Stimulated activated CD8-positive, alpha-beta memory T cell treated with anti-CD3 and anti-CD28 coated beads, Interleukin-15, amount 100 ng/mL, for 1 hour (primary cell): ENCODE measurements around the gene SEBOX.
"Not testable (repeated sequence)": the region's sequence is repeated elsewhere in the genome, so short reads cannot be mapped to it uniquely, and the experiment has no call there.

Experiments used
- DNase-seq: peaks from one replicate; pipeline ENCODE4 v3.0.0-alpha.2; 2020; ENCODE audit warnings: low read depth

Gene SEBOX

DNA sequence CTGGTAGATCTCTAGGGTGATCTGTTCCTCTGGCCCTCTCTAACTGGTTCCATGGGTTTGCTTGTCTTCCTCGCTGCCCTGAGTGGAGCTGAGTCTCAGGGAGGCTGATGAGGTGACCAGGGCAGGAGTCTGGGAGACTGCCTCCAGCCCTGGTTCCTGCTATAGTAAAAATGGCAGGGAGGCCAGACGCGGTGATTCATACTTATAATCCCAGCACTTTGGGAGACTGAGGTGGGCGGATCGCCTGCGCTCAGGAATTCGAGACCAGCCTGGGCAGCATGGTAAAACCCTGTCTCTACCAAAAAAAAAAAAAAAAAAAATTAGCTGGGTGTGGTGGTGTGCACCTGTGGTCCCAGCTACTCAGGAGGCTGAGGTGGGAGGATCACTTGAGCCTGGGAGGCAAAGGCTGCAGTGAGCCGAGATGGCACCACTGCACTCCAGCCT lies 26.2 kb downstream of the SEBOX start:
- DNase-seq = not testable (repeated sequence)

DNA sequence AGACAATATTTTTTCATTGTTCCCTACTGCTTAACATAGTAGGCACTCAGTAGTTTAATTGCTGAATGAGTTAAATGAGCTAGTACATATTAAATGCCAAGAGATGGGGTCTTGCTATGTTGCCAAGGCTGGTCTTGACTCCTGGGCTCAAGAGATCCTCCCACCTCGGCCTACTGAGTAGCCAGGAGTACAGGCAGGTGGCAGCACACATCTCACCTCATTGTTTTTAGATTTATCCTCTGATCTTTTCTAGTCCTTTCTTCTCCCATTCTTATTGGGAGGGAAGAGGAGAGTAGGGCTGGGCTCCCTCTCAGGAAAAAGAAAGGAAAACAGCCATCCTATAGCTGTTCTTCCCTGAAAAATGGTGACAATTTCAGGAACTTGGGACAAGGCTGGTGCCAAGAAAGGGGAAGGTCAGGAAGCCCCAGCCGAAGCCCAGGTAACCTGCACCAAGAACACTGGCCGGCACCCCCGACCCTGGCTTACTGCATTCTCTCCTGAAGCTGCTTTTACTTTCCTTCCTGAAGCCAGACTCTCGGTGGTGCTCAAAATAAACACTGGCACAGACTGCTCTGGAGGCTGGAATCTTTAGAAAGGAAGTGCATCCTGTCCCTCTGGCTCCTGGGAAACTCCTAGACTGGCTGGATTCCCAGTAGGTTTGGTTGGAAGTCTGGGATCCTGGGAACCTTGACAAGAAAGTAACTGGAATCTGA lies 26.8 kb downstream of the SEBOX start:
- DNase-seq = no peak

DNA sequence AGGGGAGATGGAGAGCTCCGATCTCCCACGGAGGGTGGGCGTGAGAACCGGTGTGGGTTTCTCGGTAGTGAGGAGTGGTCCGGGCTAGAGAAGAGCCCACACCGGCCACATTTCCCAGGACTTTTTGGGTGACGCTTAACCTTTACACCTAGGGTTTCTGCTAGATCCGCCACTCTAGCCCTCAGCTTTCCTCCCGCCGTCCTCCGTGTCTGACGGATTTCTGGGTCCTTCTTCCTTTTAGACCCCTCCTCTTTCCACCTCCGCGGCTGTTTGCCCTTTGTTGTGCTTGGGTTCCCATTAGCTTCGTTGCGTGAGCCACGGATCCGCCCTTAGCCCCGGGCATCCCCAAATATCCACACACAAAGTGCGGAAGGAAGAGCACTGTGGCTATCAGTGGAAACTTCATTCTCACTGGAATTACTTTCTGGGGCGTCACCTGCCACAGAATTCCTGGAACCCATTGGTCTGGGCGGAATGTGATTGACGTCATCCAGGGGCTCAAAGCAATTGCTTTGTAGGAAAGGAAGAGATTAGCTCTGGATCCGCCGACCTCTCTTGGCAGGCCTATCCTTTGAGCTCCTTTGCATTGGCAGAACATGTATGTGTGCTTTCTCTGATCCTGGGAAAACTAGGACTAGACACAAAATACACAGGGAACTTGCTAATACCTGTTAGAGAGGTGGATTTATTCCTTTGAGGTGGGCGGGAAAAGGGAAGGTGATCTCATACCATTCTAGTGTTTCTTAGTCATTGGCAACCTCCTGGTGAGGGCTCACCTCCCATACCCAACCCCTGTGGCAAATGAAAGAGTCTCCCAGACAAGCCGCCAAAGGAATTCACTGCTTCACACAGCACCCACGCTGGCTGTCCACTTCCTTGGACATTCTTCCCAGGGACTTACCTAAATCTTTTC lies 28.8 kb downstream of the SEBOX start:
- DNase-seq = no peak

DNA sequence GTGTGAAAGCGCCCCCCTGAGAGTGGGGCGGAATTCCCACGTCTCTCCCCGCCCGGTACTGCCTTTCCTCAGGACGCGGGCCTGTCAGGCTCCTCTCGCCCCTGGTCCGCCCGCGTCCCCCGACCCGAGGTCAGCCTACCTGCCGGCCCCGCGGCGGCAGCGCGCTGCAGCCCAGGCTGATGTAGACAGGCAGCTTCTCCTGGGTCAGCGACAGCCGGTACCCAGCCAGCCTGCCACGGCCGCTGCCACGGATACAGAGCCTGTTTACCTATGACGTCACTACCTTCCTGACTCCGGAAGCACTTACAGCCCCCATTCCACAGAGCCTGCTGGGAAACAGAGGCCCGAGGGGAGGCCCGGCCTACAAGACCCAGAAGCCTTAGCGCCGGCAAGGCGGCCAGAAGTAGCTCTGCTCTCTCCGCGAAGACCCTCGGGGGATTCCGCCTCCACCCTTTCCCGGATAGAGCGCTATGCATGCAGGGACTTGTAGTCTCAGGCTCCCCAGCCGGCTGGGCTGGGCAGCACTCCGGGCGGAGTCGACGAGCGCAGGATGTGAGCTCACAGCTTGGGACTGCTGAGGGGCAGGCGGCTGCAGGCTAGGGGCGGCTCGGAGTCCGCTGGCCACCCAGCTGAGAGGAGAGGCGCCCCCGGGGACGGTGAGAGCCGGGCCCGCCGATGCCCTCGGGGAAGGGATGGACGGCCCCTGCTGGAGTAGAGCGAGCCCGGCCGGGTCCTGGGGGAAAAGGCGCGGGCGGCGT lies 29.6 kb downstream of the SEBOX start, which contains the start of the genes IFT20 and TNFAIP1:
Gene IFT20, minus strand, starts transcription at position 272 of the 758 bp plus-strand sequence. CDS start 3,487 bp downstream, outside the sequence.
Gene TNFAIP1, plus strand, starts transcription at position 561 of the 758 bp plus-strand sequence. CDS start 3,761 bp downstream, outside the sequence.
- DNase-seq = peak; percentile 95

DNA sequence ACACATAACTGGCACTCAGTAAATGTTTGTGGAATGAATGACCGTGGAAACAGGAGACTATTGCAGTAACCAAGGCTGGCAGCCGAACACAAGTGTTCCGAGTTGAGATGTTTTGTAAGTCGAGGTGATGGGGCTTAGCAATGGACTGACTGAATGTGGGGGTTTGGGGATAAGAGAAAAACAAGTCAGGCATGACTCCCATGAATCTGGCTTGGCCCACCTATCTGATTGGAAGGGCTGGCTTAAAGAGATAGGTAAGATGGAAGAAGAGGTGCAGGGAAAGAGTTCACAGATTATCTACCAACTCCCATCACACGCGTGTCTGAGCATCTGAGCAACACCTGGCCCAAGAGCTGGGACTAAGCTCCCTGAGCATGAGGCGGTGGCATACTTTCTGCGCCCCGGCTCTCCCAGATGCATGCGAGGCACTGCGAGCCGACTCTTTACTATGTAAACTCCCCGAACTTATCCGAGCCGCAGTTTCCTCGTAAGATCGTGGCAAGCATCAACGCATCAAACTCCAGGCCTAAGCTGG lies 30.3 kb downstream of the SEBOX start:
- no peak for DNase-seq

DNA sequence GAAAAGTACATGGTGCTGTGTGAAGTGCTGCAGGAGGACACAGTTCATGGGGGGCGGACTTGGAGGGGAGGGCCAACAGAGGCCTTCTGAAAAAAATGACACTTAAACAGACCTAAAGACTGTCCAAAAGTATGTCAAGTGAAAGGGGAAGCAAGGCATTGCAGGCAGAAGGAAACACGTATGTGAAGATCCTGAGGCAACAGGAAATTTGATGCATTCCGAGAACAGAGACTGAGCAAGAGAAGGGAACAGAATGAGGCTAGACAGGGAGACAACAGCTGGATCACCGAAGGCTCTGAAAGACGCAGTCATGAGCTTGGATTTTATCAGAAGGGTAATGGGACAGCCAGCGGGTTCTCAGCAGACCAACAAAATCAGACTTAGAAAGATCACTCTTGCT lies 30.8 kb downstream of the SEBOX start:
- no peak for DNase-seq

DNA sequence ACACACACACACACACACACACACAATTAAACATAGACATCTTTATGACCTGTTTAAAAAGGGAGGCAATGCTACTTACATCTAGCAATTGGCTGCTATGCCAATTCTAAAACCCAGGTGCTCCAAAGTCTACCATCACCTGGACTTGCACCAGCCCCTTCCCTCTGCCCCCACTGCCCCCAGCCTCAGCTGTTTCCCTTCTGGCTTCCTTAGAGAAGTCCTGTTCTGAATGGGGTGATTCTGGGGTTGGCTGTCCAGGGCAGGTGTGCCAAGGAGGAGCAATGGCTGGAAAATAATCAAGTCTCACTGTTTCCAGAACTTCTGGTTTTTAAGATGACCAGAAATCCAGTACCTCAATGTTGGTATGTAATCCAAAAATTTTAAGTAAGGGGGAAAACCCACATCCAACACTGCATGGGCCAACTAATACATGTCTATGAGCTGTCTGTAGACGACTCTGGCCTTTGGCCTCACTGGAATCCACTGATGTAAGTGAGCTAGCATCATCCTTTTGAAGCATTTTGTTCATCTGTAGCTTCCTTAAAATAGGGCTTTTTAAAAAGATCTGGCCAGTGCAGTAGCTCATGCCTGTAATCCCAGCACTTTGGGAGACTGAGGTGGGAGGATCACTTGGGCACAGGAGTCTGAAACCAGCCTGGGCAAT lies 31.8 kb downstream of the SEBOX start:
- DNase-seq = no peak

DNA sequence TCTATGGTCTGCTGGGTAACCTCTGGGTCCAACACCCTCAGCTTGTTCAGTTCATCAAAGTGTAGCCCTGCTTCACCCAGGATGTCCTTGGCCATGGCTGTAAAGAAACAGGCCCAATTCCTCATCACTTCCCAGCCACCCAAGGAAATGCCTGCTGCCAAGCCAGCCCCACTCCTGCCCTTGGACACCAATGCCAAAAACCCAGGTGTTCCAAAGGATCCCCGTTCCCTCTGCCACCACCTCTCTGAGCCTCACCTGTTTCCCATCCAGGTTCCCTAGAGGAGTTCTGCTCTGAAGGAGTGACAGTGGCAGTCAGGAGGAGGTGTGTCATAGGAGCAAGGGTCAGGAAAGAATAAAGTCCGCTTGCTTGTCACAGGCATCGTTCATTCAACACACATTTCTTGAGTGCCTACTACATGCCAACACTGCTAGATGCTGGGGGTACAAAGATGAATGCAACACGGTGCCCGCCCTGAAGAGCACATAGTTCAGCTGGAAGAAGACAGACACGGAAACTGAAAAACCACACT lies 33.0 kb downstream of the SEBOX start:
- no peak for DNase-seq

DNA sequence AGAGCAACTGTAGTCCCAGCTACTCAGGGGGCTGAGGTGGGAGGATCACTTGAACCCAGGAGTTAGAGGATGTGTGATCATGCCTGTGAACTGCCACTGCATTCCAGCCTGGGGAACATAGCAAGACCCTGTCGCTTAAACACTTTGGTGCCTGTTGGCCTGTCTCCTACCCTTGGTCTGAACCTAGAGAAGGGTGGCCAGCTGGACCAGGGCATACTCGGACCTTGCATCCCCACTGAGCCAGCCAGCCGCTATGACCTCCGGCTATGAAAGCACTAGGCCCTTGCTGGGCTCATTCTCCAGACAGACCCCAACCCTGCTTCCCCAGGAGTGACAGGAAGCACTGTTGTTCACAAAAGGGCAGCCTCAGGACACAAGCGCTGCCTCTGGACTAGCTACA lies 34.3 kb downstream of the SEBOX start:
- no peak for DNase-seq

DNA sequence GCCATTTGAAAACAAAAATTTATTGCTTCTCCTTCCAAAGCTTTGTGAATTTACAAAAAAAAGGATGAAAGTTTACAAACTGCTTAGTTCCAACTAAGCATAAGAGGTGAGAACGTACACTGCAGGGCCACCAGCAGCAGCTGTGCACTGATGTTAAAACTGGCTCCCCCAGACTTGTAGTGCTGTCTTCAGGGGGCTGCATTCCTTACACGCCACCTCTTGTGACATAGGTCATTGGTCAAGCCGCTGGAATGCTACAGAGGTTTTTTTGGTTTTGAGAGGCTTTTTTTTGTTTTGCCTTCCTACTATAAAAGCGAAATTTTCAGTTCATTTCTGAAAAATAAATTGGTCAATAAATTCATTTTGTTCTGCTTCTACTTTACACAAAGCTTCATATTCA lies 36.7 kb downstream of the SEBOX start:
- DNase-seq = no peak

DNA sequence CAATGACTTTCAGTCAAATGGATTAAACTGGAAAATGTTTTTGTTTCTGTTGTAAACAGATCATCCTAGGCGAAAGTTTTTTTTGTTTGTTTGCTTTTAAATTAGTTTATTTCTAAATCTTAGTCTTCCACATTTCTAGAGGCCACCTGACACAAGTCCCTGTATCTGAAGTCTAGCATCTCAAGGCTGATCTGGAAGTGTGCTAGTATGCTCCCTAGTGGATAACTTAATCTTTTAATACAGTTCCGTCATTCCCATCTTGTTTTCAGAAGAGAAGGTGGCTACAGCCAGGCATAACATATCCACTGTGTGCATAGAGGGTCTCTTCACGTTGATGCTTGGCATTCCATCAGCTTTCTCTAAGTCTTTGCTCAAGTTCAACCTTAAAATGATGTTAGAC lies 37.3 kb downstream of the SEBOX start:
- no peak for DNase-seq

DNA sequence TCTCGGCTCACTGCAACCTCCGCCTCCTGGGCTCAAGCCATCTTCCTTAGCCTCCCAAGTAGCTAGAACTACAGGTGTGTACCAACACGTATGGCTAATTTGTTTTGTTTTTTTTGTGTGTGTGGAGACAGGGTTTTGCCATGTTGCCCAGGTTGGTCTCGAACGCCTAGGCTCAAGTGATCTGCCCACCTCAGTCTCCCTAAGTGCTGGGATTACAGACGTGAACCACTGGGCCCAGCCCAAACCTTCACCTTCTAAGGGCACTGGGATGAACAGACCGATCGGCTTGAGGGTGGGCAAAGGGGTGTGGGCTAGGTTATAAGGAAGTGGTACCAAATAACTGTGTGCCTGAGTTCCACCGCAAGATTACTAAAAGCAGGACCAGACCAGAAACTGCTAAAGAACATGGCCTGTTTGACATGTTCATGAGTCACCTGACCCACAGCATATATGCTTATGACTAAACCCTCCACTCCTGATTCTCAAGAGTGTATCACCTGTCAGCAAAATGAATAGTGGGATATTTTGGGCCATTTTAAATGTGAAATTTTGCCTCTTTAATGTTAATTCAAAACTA lies 37.9 kb downstream of the SEBOX start:
- DNase-seq = no peak

DNA sequence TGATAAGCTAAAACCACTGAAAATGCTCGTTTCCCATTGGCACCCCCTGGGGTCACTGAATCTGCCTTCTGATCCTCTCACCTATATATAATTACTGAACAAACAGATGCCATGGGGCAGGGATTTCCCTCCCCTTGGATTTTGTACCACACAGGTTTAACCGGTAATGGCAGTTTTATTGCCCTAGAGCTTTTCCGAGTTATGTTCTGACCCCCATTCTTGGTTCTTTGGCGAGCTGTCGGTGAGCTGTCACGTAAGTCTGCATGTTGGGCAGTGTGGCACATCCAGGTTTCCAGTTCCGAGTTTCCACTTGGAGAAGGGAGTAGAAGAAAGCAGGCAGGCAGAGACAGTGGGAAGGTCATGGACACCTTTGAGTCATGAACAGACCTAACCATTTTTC lies 38.9 kb downstream of the SEBOX start:
- no peak for DNase-seq

DNA sequence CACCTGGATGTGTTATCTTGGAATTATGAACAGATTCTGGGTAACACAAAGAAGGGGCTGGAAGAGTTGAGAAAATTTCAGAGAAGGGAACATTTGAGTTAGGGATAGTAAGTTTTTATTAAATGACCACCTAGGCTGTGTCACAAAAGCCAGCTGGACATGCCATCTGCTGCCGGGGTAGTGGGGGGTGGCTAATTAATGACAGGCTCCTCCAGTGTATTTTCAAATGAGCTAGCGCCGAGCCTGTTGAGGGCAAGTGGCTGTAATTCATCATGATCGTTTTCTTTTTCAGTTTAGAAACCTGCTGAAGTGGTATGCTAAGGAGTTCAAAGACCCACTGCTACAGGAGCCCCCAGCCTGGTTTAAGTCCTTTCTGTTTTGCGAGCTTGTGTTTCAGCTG lies 39.8 kb downstream of the SEBOX start:
- no peak for DNase-seq

DNA sequence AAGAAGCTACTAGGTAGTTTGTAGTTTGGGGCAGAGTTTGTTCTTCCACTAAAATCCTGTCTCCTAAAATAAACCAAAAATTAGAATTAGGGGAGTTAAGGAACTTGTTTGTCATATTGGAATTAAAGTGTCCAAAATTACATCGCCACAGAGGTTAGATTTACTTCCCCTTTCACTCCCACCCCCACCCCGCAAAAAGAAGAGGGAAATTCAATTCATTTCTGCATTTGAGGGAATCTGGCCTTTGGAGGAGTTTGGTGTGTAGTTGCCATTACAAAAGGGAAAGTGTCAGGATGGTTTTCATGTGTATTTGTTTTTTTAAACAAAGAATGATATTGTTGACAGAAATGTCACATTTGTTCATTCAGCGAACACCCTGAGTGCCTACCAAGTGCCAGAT lies 40.2 kb downstream of the SEBOX start:
- no peak for DNase-seq

DNA sequence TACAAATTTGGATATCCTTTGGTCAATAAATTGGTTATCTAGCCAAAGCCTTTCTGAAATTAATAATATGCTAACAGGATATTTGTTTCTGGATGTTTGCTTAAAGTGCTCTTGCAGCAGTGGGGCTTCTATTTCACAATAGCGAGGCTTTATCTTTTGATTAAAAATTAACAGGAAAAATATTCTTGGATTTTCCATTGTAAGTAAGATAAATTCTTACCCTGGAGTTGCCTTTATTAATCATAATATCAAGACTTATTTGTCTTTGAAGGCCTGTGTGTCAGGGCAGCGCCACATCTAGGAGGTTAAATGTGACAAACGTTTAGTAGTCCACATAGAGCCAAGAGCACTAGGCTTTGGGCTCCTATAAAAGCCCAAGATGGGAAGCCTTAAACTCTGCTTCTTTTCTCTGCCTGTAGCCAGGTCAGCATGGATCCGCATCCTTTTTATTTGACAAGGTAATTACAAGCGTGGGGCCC lies 40.7 kb downstream of the SEBOX start:
- no peak for DNase-seq

DNA sequence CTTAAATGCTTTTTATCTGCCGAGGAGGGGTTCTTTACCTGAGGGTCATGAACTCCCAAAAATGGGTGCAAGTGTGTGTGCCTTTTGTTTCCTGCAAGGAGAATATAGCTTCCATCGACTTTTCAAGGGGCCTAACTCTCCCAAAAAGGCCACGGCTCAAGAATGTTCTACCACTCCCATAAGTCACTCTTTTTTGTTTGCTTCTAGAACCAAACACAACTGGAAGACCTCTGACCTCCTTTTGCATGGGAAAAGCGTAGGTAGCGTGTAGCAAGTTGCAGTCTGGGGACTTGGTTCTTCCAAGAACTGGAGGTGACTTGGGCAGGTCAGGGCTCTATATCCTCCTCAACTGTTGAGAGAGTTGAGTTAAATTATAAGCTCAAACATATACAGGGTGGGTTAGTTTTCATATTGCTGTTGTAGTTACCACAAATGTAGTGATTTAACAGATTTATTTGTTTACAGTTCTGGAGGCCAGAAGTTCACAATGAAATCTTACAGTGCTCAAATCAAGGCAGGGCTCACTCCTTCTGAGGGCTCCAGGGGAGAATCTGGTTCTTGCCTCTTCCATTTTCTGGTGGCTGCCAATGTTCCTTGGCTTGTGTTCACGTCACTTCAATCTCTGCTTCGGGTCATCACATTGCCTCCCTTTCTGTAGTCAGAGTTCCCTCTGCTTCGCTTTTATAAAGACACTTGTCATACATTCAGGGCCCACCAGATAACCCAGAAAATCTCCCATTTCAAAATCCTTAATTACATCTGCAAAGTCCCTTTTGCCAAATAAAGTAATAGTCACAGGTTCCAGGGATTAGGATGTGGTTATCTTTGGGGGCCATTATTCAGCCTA lies 44.6 kb downstream of the SEBOX start:
- DNase-seq = no peak

DNA sequence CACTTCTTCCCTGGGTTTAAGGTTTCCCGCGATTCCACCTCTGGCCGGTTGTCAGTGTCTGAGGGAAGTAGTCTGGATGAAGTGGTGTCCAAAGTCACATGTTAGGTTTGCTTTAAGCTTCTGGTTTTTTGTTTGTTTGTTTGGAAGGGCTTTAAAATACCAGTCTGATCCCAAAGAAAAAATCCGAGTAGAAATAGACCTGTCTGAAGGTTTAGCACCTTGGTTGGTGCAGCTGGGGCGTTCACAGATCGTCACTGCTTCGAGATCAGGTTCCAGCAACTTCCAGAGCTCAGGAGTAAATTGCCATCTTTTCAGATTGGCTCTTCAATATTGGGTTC lies 45.4 kb downstream of the SEBOX start:
- DNase-seq = no peak

DNA sequence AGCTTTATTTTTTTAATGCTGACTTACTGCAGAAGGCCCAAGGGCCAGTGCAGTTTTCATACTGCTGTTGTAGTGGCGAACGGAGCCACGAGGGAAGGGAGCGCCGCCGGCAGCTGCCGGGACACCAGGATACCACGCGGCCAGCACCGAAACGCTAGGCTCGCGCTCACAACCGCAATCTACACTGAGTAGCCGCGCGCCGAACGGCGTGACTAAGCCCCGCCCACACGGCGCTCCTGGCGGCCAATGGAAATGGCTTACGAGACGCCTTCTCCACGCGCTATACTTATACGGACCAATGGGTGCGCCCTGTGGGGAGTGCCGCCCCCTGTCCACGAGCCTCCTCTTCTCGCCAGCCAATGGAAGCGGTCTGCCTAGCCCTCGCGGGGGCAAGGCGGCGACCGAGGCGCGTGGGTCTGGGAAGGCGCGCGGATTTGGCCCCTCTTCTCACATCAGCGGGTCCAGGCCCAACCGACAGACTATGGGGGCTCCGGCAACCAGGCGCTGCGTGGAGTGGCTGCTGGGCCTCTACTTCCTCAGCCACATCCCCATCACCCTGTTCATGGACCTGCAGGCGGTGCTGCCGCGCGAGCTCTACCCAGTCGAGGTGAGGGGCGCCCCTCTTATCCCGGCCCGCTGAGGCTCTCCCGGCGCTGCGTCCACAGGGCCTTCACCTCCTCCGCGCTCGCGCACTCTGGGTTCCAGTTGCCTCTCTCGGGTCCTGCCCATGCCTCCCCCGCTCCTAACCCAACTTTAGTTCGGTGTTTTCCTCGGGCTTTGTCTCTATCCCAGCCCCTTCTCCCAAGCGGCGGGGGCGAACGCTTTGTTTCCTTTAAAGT lies 46.0 kb downstream of the SEBOX start, which contains the start of gene TMEM97:
Gene TMEM97, plus strand, starts transcription at position 442 of the 839 bp plus-strand sequence. Its CDS starts 40 bp downstream, at position 482.
- peak; percentile 88 for DNase-seq
